Ishikawa (cell line): ENCODE measurements around the gene SKA1.

Source experiments
- CREB1 ChIP-seq: IDR thresholded peaks from 2 replicates; pipeline ENCODE4 v1.6.1; 2012; ENCODE audit warnings: low read depth
- EGR1 ChIP-seq: IDR thresholded peaks from 2 replicates; pipeline ENCODE4 v1.6.1; 2012
- EP300 ChIP-seq: IDR thresholded peaks from 2 replicates; pipeline ENCODE4 v1.6.1; 2012; ENCODE audit warnings: borderline replicate concordance
- FOXM1 ChIP-seq: IDR thresholded peaks from 2 replicates; pipeline ENCODE4 v1.6.1; 2012; ENCODE audit warnings: low read depth, borderline replicate concordance
- NFIC ChIP-seq: IDR thresholded peaks from 2 replicates; pipeline ENCODE4 v1.6.1; 2012
- TAF1 ChIP-seq: IDR thresholded peaks from 2 replicates; pipeline ENCODE4 v1.6.1; 2012; ENCODE audit warnings: low read depth, mild to moderate bottlenecking
- TCF12 ChIP-seq: IDR thresholded peaks from 2 replicates; pipeline ENCODE4 v1.6.1; 2012; ENCODE audit warnings: low read depth
- TEAD4 ChIP-seq: IDR thresholded peaks from 2 replicates; pipeline ENCODE4 v1.6.1; 2012
- ZBTB7A ChIP-seq: IDR thresholded peaks from 2 replicates; pipeline ENCODE4 v1.6.1; 2012; ENCODE audit warnings: low read depth
- TF ChIP-seq, protein P1 (sequence below): IDR thresholded peaks from 2 replicates; pipeline ENCODE4 v1.6.1; 2012
- TF ChIP-seq, protein P2 (sequence below): IDR thresholded peaks from 2 replicates; pipeline ENCODE4 v1.6.1; 2012; ENCODE audit warnings: low read depth, mild to moderate bottlenecking

DNA sequence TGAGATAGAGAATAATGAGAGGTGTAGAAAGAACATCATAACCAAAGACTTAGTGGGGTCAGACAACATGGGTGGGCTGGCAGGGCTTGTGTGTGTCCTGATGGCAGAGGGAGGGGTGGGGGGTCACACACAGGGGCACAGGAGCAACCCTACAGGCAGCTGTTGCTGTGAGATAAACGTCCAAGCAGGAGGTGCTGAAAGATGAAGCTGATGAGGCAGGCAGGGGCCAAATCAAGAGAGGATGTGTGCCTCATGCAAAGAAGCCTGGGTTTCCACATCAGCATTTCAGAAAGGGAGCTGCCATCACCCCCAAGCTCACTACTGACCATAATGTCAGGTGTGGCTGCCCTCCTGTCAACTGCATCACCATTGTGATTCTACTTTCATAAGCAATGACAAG, 16.0 kb upstream of the SKA1 start:
- TF ChIP-seq TAF1 = no peak
- no peak for TF ChIP-seq EGR1
- no peak for TF ChIP-seq FOXM1
- TF ChIP-seq, protein P1, sequence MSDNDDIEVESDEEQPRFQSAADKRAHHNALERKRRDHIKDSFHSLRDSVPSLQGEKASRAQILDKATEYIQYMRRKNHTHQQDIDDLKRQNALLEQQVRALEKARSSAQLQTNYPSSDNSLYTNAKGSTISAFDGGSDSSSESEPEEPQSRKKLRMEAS = no peak
- TF ChIP-seq, protein P2, sequence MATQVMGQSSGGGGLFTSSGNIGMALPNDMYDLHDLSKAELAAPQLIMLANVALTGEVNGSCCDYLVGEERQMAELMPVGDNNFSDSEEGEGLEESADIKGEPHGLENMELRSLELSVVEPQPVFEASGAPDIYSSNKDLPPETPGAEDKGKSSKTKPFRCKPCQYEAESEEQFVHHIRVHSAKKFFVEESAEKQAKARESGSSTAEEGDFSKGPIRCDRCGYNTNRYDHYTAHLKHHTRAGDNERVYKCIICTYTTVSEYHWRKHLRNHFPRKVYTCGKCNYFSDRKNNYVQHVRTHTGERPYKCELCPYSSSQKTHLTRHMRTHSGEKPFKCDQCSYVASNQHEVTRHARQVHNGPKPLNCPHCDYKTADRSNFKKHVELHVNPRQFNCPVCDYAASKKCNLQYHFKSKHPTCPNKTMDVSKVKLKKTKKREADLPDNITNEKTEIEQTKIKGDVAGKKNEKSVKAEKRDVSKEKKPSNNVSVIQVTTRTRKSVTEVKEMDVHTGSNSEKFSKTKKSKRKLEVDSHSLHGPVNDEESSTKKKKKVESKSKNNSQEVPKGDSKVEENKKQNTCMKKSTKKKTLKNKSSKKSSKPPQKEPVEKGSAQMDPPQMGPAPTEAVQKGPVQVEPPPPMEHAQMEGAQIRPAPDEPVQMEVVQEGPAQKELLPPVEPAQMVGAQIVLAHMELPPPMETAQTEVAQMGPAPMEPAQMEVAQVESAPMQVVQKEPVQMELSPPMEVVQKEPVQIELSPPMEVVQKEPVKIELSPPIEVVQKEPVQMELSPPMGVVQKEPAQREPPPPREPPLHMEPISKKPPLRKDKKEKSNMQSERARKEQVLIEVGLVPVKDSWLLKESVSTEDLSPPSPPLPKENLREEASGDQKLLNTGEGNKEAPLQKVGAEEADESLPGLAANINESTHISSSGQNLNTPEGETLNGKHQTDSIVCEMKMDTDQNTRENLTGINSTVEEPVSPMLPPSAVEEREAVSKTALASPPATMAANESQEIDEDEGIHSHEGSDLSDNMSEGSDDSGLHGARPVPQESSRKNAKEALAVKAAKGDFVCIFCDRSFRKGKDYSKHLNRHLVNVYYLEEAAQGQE = no peak
- TF ChIP-seq TCF12 = no peak
- no peak for TF ChIP-seq EP300
- no peak for TF ChIP-seq TEAD4
- no peak for TF ChIP-seq ZBTB7A
- TF ChIP-seq CREB1 = no peak
- no peak for TF ChIP-seq NFIC
